Upper lobe of right lung (tissue), 1 donor: ENCODE measurements around the gene NCMAP. TPM values are rescaled to one million over a fixed set of nuclear protein-coding genes. Genes with fewer than 3 reads are reported as not detected.

ENCODE experiments used
- ATAC-seq: fragments of 200-7000 bp; cut with Tn5 transposase; one replicate; pipeline ENCODE4 v1.9.1; 2020; ENCODE audit warnings: mild to moderate bottlenecking, moderate library complexity
- DNase-seq: peaks from one replicate; pipeline ENCODE4 v3.0.0-alpha.2; 2020
- H3K27ac ChIP-seq: fragments of 200-600 bp; one replicate; pipeline ENCODE4 v1.8.0; 2022
- H3K27me3 ChIP-seq: fragments of 200-600 bp; one replicate; pipeline ENCODE4 v1.8.0; 2022; ENCODE audit warnings: mild to moderate bottlenecking
- H3K36me3 ChIP-seq: fragments of 200-600 bp; one replicate; pipeline ENCODE4 v1.8.0; 2022
- H3K4me1 ChIP-seq: fragments of 200-600 bp; one replicate; pipeline ENCODE4 v1.8.0; 2022
- H3K4me3 ChIP-seq: fragments of 200-600 bp; one replicate; pipeline ENCODE4 v1.8.0; 2022; ENCODE audit warnings: mild to moderate bottlenecking
- H3K9me3 ChIP-seq: fragments of 200-600 bp; one replicate; pipeline ENCODE4 v1.8.0; 2022
- intact Hi-C: fragments of 100-400 bp; cut with DNase I; formaldehyde crosslinking; loops from one replicate; pipeline ENCODE4 v1.11.0; 2022
- total RNA-seq: library from RNA; stranded (reverse); fragmentation: NEBNext Ultra II Directional; extraction: Animal tissue kit (Norgen Biotek cat#: 25700); gene quantifications from one replicate; pipeline ENCODE4 v1.2.1, GENCODE V29; 2021
- TF ChIP-seq, protein P1 (sequence below): fragments of 200-600 bp; IDR thresholded peaks from one replicate; pipeline ENCODE4 v1.8.0; 2022; ENCODE audit warnings: antibody characterized with exemption
- donor health status: DM: no; HTN: yes; CAD: no; lungs with severe emphysema.

Gene NCMAP
- total RNA-seq, 1 donor from 2014 or later, result 10.7 TPM

DNA sequence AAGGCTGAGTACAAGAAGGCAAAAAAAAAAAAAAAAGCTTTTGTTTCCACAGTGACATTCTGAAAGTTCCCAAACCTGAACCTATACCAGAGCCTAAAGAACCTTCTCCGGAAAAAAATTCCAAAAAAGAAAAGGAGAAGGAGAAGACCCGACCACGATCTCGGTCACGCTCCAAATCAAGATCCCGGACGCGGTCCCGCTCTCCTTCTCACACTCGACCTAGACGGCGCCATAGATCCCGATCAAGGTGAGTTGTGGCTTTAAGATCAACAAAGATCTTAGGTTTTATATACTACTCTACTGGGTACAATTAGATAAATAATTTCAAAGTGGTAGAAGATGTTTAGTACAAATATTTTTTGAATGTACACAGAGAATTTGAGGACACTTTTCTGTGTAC is 96.5 kb downstream of the NCMAP start:
- intact Hi-C loops, result no loop called here
- peaks cover 100% of the 10 kb centered on the region for H3K36me3 ChIP-seq

DNA sequence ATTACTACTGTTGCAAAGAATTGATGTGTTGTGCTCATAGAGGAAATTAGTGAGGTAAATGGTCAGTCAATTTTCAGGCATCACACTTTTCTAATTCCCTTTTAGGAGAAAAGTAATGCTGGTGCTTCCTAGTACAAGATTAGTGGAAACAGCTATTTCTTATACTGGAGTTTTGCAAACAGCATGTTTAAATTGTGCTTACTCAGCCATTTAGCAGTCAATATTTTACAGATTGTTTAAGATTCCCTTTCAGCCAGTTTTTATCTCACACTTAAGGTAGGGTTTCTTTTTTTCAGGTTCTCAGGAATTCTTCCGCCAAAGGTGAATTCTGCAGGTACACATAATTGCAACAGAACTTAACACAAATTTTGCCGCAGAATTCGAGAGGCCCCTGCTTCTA is 98.1 kb downstream of the NCMAP start:
- DNase-seq (no peak), ATAC-seq (no peak)
- no peak overlapping the region for H3K4me3 ChIP-seq
- TF ChIP-seq, protein P1, sequence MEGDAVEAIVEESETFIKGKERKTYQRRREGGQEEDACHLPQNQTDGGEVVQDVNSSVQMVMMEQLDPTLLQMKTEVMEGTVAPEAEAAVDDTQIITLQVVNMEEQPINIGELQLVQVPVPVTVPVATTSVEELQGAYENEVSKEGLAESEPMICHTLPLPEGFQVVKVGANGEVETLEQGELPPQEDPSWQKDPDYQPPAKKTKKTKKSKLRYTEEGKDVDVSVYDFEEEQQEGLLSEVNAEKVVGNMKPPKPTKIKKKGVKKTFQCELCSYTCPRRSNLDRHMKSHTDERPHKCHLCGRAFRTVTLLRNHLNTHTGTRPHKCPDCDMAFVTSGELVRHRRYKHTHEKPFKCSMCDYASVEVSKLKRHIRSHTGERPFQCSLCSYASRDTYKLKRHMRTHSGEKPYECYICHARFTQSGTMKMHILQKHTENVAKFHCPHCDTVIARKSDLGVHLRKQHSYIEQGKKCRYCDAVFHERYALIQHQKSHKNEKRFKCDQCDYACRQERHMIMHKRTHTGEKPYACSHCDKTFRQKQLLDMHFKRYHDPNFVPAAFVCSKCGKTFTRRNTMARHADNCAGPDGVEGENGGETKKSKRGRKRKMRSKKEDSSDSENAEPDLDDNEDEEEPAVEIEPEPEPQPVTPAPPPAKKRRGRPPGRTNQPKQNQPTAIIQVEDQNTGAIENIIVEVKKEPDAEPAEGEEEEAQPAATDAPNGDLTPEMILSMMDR, result no peak
- H3K36me3 ChIP-seq, result peaks cover 100% of the 10 kb centered on the region
- no peak overlapping the region for H3K27ac ChIP-seq
- no peaks in the 10 kb centered on the region for H3K9me3 ChIP-seq
- intact Hi-C loops, result no loop called here
- no peaks in the 10 kb centered on the region for H3K27me3 ChIP-seq
- H3K4me1 ChIP-seq, result no peaks in the 10 kb centered on the region

More for the DNA sequence above, 96.5 kb downstream of the NCMAP start:
- DNase-seq, result no peak
- H3K27me3 ChIP-seq, result no peaks in the 10 kb centered on the region
- ATAC-seq, result no peak
- TF ChIP-seq, protein P1, result no peak
- no peaks in the 10 kb centered on the region for H3K9me3 ChIP-seq
- no peaks in the 10 kb centered on the region for H3K4me1 ChIP-seq
- no peak overlapping the region for H3K27ac ChIP-seq
- no peak overlapping the region for H3K4me3 ChIP-seq

DNA sequence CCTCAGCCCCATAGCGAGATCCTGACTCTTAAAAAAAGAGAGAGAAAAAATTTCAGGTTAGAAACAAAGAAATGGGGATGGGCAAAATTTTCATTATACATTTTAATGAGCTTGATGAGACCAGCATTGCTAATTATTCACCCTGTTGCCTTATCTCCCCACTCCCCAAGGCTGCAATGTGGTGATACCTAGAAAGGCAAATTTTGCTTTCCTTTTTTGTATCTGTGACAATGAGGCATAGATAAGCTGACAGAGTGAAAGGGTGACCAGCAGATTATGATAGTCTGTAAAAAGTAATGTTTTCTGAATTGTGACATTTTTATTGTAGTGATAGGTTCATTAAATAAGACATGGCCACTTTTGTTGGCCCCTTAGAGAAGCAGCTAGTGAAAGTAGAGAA is 100.2 kb downstream of the NCMAP start:
- H3K36me3 ChIP-seq, result peaks cover 100% of the 10 kb centered on the region
- no peaks in the 10 kb centered on the region for H3K4me1 ChIP-seq
- no peak overlapping the region for H3K4me3 ChIP-seq
- intact Hi-C loops, result no loop called here
- TF ChIP-seq, protein P1, result no peak
- ATAC-seq (no peak), DNase-seq (no peak)
- no peaks in the 10 kb centered on the region for H3K27me3 ChIP-seq
- H3K9me3 ChIP-seq, result no peaks in the 10 kb centered on the region
- no peak overlapping the region for H3K27ac ChIP-seq

DNA sequence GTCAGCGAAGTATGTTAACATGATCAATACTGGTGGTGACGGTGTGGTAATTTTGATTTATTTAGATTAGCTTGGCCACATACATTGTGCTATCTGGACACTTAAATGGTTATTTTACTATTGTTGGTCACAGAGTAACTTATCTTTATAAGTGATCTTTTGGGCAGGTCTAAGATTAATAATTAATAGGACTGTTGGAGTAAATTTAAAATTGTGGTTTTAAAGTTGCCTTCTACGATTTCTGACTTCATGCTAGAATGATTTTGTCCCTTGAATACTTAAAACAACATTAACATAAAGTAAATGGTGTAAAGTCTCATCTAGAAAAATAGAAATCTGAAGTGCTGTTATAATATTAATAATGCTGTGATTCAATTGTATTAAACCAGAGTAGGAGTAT is 101.9 kb downstream of the NCMAP start:
- intact Hi-C loops, result no loop called here
- Histone ChIP-seq H3K9me3 (no peaks in the 10 kb centered on the region), H3K4me3 (no peak overlapping the region), H3K27me3 (no peaks in the 10 kb centered on the region), H3K27ac (no peak overlapping the region), H3K36me3 (peaks cover 100% of the 10 kb centered on the region), H3K4me1 (no peaks in the 10 kb centered on the region)
- DNase-seq (no peak), ATAC-seq (no peak)
- TF ChIP-seq, protein P1, result no peak

Other genes starting within 250 kb of the NCMAP start
- 0.55 TPM for gene GRHL3, start 236.7 kb upstream of the NCMAP start, total RNA-seq
- 8.6 TPM for gene STPG1, start 142.3 kb upstream of the NCMAP start, total RNA-seq
- gene NIPAL3, start 140.3 kb upstream of the NCMAP start, total RNA-seq, result 37.8 TPM
- gene RCAN3, start 53.3 kb upstream of the NCMAP start, total RNA-seq, result 11.3 TPM
- 113 TPM for gene SRRM1, start 87.2 kb downstream of the NCMAP start, total RNA-seq
- 200 TPM for gene CLIC4, start 189.4 kb downstream of the NCMAP start, total RNA-seq